ENCODE results near the gene WDR64. TPM values are rescaled to one million over a fixed set of nuclear protein-coding genes. Genes with fewer than 3 reads are reported as not detected.

WDR64 gene
- total and polyA plus RNA-seq, 2 experiments from 2014 or later: not detected

- TF ChIP-seq ETS1 (IDR thresholded peaks at IDR 0.05) (no peak), ZNF114 (CRISPR knock-in tag; IDR thresholded peaks at IDR 0.05) (no peak), JUNB (IDR thresholded peaks at IDR 0.05; ENCODE audit: unreplicated experiment) (no peak), EZH2phosphoT487 (IDR thresholded peaks at IDR 0.05; ENCODE audit: unreplicated experiment) (no peak), REST (IDR thresholded peaks at IDR 0.05; ENCODE audit: unreplicated experiment) (no peak), NANOG (IDR thresholded peaks at IDR 0.05; ENCODE audit: borderline replicate concordance) (no peak), EZH2 (IDR thresholded peaks at IDR 0.05; ENCODE audit: low read depth, unreplicated experiment) (no peak), CREB1 (CRISPR knock-in tag; IDR thresholded peaks at IDR 0.05; ENCODE audit: low read depth) (no peak), POLR2AphosphoS5 (IDR thresholded peaks at IDR 0.05; ENCODE audit: low read depth) (no peak), CTCF (conservative IDR thresholded peaks at IDR 0.05; ENCODE audit: low read depth in 2 of 2) (no peak), ZNF331 (CRISPR knock-in tag; IDR thresholded peaks at IDR 0.05; ENCODE audit: low read depth) (no peak), ZNF462 (CRISPR knock-in tag; IDR thresholded peaks at IDR 0.05) (no peak), STAT1 (IDR thresholded peaks at IDR 0.05; ENCODE audit: unreplicated experiment) (no peak)
- H3K36me3 Mint-ChIP-seq (ENCODE audit: low read depth): peaks cover 41% of the 10 kb centered on the region
- no peak overlapping the region for H2AFZ ChIP-seq
These were observed 13.9 kb upstream of the WDR64 start for GRCh38 chr1:241638099-241638682.

More at GRCh38 chr1:241638099-241638682, 13.9 kb upstream of the WDR64 start:
- H3K9me2 ChIP-seq (ENCODE audit: insufficient read depth): no peaks in the 10 kb centered on the region
- Mint-ChIP-seq H3K4me3 (peak overlapping the region; percentile 78), H3K4me1 (peaks cover 26% of the 10 kb centered on the region; the same call in 2 of the 3 replicates), H3K9me3 (peaks cover 22% of the 10 kb centered on the region), H3K27me3 (ENCODE audit: insufficient read depth, low read depth, poor library complexity) (peaks cover 7% of the 10 kb centered on the region), H3K27ac (no peak overlapping the region; the same call in 1 of the 2 replicates)
- no peak for DNase-seq (ENCODE audit: low spot score)
- H3K4me3 ChIP-seq: peak overlapping the region; percentile 79
- no peaks in the 10 kb centered on the region for H3K27me3 ChIP-seq (ENCODE audit: insufficient read depth)
- H3K4me1 ChIP-seq (ENCODE audit: insufficient read depth): peaks cover 12% of the 10 kb centered on the region
- peaks cover 12% of the 10 kb centered on the region for H4K20me1 ChIP-seq (replicated peaks; ENCODE audit: insufficient read depth)
- H3K36me3 ChIP-seq (ENCODE audit: insufficient read depth): peaks cover 9% of the 10 kb centered on the region; the same call in 1 of the 2 replicates
- no peak for ATAC-seq
- no peak overlapping the region for H3K27ac ChIP-seq (ENCODE audit: low read depth)
- H3F3A ChIP-seq (replicated peaks; ENCODE audit: low read depth): no peaks in the 10 kb centered on the region
- peaks cover 63% of the 10 kb centered on the region for H3K79me2 ChIP-seq (replicated peaks; ENCODE audit: insufficient read depth)
- H3K4me2 ChIP-seq: peak overlapping the region; percentile 76
